DMS79 (cell line): ENCODE measurements around the gene LRPPRC.

Experiments
- DNase-seq: peaks from one replicate; lab custom pipeline; 2025; lab: John Stamatoyannopoulos, UW

Gene LRPPRC

GRCh38 chr2:43906448-43907109, 89.2 kb downstream of the LRPPRC start:
- DNase-seq = no peak

DNA sequence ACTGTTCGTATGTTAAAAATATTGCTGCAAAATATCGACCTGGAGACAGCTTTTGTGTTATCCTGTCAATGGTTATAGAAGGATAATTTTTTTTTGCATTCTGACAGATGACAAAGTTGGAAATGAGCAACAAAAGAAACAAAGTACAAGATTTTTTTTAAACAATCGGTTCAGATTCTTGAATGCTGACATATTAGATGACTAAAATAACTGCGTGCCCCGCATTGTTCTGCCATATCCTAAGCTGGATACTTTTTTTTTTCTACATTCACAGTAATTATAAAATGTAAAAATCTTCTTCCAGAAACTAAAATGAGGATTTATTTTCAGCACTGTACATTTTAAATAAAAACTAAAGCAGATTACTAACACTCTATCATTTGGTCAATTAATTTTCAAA, 89.9 kb downstream of the LRPPRC start:
- DNase-seq = no peak

- DNase-seq = peak; percentile 97
Observed at GRCh38 chr2:43905371-43905803, 90.4 kb downstream of the LRPPRC start.

GRCh38 chr2:43899589-43899988, 96.2 kb downstream of the LRPPRC start:
- DNase-seq = no peak

- no peak for DNase-seq
Observed at GRCh38 chr2:43898838-43899346, 96.9 kb downstream of the LRPPRC start.

GRCh38 chr2:43898134-43898837, 97.5 kb downstream of the LRPPRC start:
- DNase-seq = no peak

- DNase-seq = no peak
Observed at GRCh38 chr2:43897492-43897891, 98.3 kb downstream of the LRPPRC start.

DNA sequence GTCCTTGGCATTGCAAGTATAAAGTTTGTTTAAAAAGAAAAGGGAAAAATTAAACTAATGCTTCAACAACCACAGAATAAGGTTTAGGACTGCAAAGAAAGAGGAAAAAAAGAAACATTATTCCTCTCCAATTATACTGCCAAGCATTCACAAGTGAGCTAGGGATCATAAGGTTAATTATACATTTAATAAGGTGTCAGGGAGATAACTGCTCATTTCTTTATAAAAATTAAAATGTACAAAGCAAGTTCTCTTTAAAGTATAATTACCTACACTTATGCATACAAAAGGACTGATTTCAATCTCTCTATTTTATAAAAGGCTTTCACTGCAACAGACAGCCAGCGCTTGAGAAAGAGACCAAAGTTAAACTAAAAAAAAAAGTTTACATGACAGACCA, 98.9 kb downstream of the LRPPRC start:
- DNase-seq = no peak

GRCh38 chr2:43894743-43895142, 101.0 kb downstream of the LRPPRC start:
- DNase-seq = no peak

DNA sequence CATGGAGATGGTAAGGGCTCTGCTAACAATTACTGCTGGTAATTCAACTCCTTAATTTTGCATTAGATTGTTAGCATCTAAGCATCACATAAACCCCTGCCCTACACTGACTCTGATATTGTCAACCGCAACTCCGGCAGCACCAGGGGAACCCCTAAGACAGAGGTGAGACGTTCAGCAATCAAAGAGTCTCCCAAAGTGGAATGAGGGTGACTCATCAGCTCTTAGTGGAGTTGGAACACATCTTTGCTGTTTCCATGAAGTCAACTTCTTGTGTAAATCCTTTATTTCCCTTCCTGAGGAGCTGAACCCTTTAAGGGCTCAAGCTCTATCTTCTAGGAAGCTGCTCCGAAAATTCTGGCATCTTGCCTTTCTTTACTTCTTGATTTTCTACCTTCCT, 104.9 kb downstream of the LRPPRC start:
- no peak for DNase-seq

GRCh38 chr2:43889416-43889815, 106.4 kb downstream of the LRPPRC start:
- DNase-seq = no peak

- no peak for DNase-seq
Observed at GRCh38 chr2:43887176-43887575, 108.6 kb downstream of the LRPPRC start.

DNA sequence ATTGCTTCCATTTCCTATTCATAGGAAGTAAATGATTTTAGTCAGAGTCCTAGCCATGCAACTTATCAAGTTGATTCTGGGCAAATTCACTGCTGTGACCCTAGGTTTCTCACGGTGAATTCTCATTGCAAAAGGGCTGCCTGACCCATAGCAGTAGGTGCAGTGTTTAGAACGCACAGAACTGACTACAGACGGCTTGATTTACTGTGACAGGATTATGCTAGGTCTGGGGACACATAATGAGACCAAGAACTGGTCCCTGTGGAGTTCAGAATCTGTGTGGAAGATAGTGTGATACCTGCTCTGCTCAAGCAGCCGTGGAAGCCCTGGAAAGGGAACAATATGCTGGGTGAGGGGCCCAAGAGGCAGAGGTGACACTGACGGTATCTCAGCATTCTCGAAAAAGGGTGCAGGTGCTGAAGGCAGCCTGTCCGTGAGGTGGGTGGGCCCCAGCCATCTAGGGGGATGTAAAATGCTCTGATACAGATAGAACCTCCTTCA, 110.6 kb downstream of the LRPPRC start:
- DNase-seq = no peak

GRCh38 chr2:43884689-43885088, 111.1 kb downstream of the LRPPRC start:
- DNase-seq = no peak

- DNase-seq = no peak
Observed at GRCh38 chr2:43882312-43882711, 113.5 kb downstream of the LRPPRC start.

DNA sequence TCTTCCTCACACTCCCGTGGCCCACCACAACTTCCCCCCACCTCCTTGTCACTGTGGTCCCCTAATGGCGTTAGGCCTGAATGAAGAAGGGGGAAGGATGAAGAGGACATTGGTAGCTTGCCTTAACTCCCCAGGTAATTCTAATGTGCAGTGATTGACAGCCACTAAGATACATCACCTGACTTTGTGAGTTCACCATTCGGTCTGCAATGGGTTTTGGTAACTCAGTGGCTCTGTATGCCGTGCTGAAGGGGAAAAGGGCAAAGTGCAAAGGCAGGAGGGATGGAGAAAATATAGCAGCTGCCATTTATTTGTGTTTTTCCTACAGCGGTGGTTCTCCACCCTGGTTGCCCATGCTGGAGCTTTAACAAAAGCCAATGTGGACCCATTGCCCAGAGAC, 114.8 kb downstream of the LRPPRC start:
- no peak for DNase-seq

- DNase-seq = no peak
Observed at GRCh38 chr2:43880471-43880870, 115.3 kb downstream of the LRPPRC start.

GRCh38 chr2:43879261-43879660, 116.5 kb downstream of the LRPPRC start:
- DNase-seq = no peak

DNA sequence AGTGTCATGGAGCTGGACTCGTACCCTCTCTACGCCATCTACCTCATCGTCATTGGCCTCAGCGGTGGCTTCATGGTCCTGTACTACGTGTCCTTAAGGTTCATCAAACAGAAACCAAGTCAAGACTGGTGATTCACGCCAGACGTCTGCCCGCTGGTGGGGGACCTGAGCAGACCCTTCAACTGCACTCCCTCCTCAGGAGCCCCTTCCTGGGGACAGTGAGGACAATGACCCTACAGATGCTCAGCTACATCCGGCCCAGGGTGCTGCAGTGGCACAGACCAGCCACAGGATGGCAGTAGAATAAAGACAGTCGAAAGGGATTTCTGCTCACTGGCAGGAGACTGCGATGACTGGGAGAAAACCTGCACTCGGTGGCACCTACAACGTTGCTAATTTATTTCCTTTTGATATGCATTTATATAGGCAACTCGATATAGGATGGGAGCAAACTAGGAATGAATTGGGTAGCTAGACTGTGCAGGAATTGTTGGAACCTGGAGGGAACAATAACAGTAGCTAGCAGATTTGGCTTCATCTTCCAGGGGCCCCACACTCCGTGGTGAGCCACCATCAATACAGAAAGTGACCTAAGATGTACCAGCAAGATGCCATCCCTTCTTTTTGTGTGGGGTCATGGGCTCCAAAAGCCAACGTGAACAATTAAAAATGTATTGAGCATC, 117.9 kb downstream of the LRPPRC start:
- peak; percentile 29 for DNase-seq

- no peak for DNase-seq
Observed at GRCh38 chr2:43874776-43875451, 120.9 kb downstream of the LRPPRC start.

GRCh38 chr2:43872151-43872550, 123.6 kb downstream of the LRPPRC start:
- DNase-seq = no peak

GRCh38 chr2:43855292-43855691, 140.5 kb downstream of the LRPPRC start:
- no peak for DNase-seq
